ENCODE results near the gene SDR39U1. TPM values are rescaled to one million over a fixed set of nuclear protein-coding genes. Genes with fewer than 3 reads are reported as not detected.

The SDR39U1 gene
- total RNA-seq, 1 donor from 2014 or later = 34.9 TPM

- peaks cover 31% of the 10 kb centered on the region for H3K4me1 Mint-ChIP-seq (ENCODE audit: unreplicated experiment)
- H3K36me3 Mint-ChIP-seq (ENCODE audit: low read depth, unreplicated experiment) = peaks cover 38% of the 10 kb centered on the region
- TF ChIP-seq CTCF (IDR thresholded peaks at IDR 0.05; ENCODE audit: unreplicated experiment) = no peak
- H3K4me3 Mint-ChIP-seq (ENCODE audit: unreplicated experiment) = no peak overlapping the region
- no peak for DNase-seq (ENCODE audit: low spot score)
- no peaks in the 10 kb centered on the region for H3K9me3 Mint-ChIP-seq (ENCODE audit: unreplicated experiment)
- H3K27me3 Mint-ChIP-seq (ENCODE audit: unreplicated experiment) = peaks cover 3% of the 10 kb centered on the region
- H3K27ac Mint-ChIP-seq (ENCODE audit: unreplicated experiment) = peak overlapping the region; percentile 42
Measured at GRCh38 chr14:24435998-24436354, 6.6 kb downstream of the SDR39U1 start.

GRCh38 chr14:24435192-24435810, 7.3 kb downstream of the SDR39U1 start:
- Mint-ChIP-seq H3K27me3 (ENCODE audit: unreplicated experiment) (peaks cover 5% of the 10 kb centered on the region), H3K27ac (ENCODE audit: unreplicated experiment) (no peak overlapping the region), H3K36me3 (ENCODE audit: low read depth, unreplicated experiment) (peaks cover 38% of the 10 kb centered on the region), H3K4me1 (ENCODE audit: unreplicated experiment) (peaks cover 31% of the 10 kb centered on the region), H3K4me3 (ENCODE audit: unreplicated experiment) (peak overlapping the region; percentile 6), H3K9me3 (ENCODE audit: unreplicated experiment) (no peaks in the 10 kb centered on the region)
- DNase-seq (ENCODE audit: low spot score) = no peak
- no peak for TF ChIP-seq CTCF (IDR thresholded peaks at IDR 0.05; ENCODE audit: unreplicated experiment)

- Mint-ChIP-seq H3K4me1 (ENCODE audit: unreplicated experiment) (peaks cover 31% of the 10 kb centered on the region), H3K4me3 (ENCODE audit: unreplicated experiment) (no peak overlapping the region), H3K27me3 (ENCODE audit: unreplicated experiment) (peaks cover 5% of the 10 kb centered on the region), H3K36me3 (ENCODE audit: low read depth, unreplicated experiment) (peaks cover 36% of the 10 kb centered on the region), H3K9me3 (ENCODE audit: unreplicated experiment) (no peaks in the 10 kb centered on the region), H3K27ac (ENCODE audit: unreplicated experiment) (no peak overlapping the region)
- no peak for TF ChIP-seq CTCF (IDR thresholded peaks at IDR 0.05; ENCODE audit: unreplicated experiment)
- DNase-seq (ENCODE audit: low spot score) = no peak
Measured at GRCh38 chr14:24434676-24435075, 7.9 kb downstream of the SDR39U1 start.

- DNase-seq (ENCODE audit: low spot score) = no peak
- TF ChIP-seq CTCF (IDR thresholded peaks at IDR 0.05; ENCODE audit: unreplicated experiment) = no peak
- Mint-ChIP-seq H3K27me3 (ENCODE audit: unreplicated experiment) (peaks cover 7% of the 10 kb centered on the region), H3K4me1 (ENCODE audit: unreplicated experiment) (peaks cover 31% of the 10 kb centered on the region), H3K36me3 (ENCODE audit: low read depth, unreplicated experiment) (peaks cover 30% of the 10 kb centered on the region), H3K27ac (ENCODE audit: unreplicated experiment) (no peak overlapping the region), H3K9me3 (ENCODE audit: unreplicated experiment) (no peaks in the 10 kb centered on the region), H3K4me3 (ENCODE audit: unreplicated experiment) (no peak overlapping the region)
Measured at GRCh38 chr14:24434036-24434435, 8.5 kb downstream of the SDR39U1 start.

GRCh38 chr14:24432259-24433131, 10.1 kb downstream of the SDR39U1 start:
- Mint-ChIP-seq H3K9me3 (ENCODE audit: unreplicated experiment) (no peaks in the 10 kb centered on the region), H3K4me3 (ENCODE audit: unreplicated experiment) (no peak overlapping the region), H3K4me1 (ENCODE audit: unreplicated experiment) (peaks cover 24% of the 10 kb centered on the region), H3K27ac (ENCODE audit: unreplicated experiment) (no peak overlapping the region), H3K36me3 (ENCODE audit: low read depth, unreplicated experiment) (peaks cover 18% of the 10 kb centered on the region), H3K27me3 (ENCODE audit: unreplicated experiment) (peaks cover 10% of the 10 kb centered on the region)
- no peak for DNase-seq (ENCODE audit: low spot score)
- TF ChIP-seq CTCF (IDR thresholded peaks at IDR 0.05; ENCODE audit: unreplicated experiment) = no peak

All from endothelial cell (in vitro differentiated cells).